Stimulated activated naive CD8-positive, alpha-beta T cell treated with anti-CD3 and anti-CD28 coated beads, Interleukin-15, Interleukin-2, amounts not matched to agents 100 U/mL and 50 U/mL, for 24 hours (primary cell): Measurements from ENCODE around the gene SLC26A11.
"Not testable (repeated sequence)": the region's sequence is repeated elsewhere in the genome, so short reads cannot be mapped to it uniquely, and the experiment has no call there.

Experiments used
- ATAC-seq: fragments of 150-1000 bp; cut with Tn5 transposase; one replicate; pipeline ENCODE4 v1.10.0; 2021
- DNase-seq: peaks from one replicate; pipeline ENCODE4 v3.0.0; 2021

The SLC26A11 gene

DNA sequence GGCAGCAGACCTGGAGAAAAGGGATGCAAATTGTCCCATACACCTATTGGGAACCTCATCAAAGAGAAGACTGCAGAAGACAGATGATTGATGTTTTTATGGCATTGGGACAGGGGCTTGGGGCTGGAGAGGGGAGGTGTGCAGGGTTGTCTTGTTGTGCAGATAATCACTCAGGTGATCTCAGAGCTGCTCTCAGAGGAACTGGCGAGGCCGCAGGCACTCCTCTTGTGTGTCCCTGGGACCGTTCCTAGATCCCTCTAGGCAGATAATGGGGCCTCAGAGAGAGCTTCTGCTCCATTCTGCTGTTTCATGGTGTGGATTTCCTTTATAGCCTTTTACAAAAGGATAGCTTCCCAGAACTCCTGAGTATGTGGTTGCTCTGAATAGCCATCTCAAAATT, 42.1 kb downstream of the SLC26A11 start:
- no peak for DNase-seq
- no peak for ATAC-seq

DNA sequence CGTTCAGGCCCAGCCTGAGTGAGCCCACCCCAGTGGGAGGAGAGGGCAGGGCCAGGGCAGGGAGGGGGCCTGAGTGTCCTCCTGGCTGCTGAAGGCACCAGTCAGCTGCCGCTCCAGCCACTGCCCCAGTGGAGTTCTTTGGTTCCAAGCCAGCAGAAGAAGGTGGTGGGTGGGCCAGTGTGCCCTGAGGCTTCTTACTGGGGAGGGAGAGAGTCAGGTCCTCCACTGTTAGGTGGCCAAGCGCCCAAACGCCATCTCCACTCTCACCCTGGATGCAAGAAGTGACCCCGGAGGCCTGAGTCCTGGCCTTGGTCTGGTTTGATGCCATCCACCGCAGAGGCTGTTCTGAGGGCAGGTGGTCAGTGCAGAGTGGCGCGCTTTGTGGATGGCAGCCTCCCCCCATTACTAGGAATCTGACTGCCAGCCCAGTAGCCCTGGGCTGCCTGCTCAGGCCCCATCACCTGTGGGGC, 42.6 kb downstream of the SLC26A11 start:
- DNase-seq: no peak
- ATAC-seq: no peak

DNA sequence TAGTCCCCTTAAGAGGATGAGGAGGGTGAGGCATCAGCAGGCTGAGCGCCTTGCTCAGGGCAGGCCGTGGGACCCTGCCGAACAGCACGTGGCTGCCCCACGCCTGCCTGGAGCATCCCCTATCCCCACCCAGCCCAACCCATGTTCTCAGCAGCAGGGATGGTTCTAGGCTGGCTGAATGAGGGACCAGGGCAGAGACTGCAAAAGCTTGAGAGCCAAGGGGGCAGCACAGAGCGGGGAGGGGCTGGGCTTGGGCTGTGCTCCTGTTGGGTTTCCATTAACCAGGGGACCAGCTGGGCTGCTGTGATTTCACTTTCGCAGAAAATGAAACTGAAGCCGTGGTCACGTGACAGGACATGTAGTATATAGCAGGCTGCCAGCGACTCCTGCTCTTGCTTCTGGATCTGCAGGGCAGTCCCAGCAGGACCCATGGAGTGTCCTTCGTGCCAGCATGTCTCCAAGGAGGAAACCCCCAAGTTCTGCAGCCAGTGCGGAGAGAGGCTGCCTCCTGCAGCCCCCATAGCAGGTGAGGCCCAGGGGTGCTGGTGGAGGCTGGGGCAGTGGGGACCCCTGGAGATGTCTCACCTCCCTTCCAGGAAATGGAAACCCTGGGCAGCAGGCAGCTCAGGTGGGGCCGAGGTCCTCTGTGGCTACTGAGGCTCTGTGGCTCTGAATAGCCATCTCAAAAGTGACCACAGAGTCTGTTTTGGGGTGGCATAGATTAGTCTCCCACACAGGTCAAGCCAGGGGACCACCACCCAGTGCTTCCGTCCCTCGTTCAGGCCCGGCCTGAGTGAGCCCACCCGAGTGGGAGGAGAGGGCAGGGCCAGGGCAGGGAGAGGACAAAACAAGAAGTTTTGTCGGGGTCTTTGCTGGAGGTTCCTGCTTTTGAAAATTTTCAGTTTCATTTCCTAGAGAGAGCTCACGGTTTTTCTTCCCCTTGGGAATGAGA, 43.3 kb downstream of the SLC26A11 start:
- DNase-seq (peak; percentile 88), ATAC-seq (peak; percentile 37)

DNA sequence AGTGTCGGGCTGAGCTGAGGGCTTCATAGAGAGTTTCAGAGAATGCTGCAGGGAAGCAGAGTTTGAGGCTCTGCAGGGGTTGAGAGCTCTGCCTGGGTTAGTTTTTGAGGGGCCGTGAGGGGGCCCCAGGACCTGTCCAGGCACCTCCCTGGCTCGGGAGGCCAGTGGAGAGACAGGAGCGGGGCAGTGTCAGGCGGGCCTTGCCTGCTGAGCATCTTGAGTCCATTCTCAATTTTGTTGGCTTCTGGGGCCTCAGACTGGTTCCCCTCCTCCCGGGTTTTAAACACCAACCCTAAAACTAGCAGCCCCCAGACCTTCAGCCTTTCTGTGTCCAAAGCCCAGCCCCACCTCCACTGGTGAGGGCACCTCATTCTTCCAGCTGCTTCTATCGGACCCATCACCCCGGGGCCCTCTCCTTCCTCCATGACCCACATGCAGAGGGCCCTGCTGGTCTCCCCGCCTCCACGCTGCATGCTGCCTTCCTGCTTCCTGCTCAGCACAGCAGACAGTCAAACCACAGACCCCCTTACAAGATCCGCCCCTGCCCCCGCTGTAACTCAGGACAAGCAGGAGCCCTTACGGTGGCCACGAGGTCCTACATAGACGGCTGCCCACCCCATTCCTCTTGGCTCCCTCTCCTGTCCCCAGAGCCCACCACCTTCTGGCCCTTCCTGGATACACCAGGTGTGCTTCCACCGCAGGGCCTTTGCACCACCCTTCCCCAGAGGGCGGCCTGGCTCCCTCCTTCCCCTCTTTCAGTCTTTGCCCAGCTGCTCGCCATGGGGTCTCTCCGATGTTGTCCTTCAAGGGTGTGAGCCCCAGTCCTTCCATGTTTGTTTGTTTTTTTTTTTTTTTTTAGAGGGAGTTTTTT, 44.2 kb downstream of the SLC26A11 start:
- DNase-seq: peak; percentile 71
- ATAC-seq: peak; percentile 8

DNA sequence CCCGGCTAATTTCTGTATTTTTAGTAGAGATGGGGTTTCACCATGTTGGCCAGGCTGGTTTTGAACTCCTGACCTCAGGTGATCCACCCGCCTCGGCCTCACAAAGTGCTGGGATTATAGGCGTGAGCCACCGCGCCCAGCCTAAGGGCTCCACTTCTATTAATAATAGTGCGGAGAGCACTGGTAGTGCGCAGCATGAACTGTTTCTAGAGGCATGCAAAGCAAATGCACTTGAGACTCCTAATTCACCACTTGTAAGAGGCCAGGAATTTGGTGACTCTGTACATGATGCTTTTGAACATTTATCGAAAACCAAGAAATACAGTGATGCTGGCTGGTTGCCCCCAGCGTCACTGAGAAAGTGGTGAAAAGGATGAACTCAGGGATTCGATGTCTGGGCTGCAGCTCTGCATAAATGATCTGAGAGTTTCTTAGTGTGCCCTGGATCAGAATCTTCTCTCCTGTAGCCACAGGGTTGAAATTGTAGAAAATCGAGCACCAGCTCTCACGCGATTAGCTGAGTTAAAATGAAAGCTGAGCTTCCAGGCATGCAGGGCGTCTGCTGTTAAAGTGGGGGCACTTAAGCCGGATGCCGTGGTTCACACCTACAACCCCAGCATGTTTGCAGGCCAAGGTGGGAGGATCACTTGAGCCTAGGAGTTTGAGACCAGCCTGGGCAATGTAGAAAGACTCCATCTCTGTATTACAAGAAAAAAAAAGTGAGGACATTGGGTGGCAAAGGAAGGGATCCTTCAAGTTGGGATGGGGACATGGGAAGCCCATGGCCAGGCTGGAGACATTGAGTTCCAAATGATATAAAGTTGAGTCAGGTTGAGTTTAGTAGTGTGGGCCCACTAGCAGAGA, 45.2 kb downstream of the SLC26A11 start:
- DNase-seq (peak; percentile 75), ATAC-seq (peak; percentile 50)

DNA sequence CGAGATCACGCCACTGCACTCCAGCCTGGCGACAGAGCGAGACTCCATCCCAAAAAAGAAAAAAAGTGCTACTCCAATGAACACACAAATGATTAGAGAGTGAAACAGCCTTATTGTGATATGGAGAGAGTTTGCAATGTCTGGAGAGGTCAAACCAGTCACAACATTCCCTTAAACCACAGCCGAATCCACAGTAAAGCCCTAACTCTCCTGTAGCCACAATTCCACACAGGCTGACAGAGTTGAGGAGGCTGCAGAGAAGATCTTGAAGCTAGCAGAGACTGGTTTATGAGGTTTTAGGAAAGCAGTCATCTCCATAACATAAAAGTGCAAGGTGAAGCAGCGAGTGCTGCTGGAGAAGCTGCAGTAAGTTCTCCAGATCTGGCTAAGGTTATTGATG, 47.2 kb downstream of the SLC26A11 start:
- no peak for ATAC-seq
- DNase-seq: no peak

DNA sequence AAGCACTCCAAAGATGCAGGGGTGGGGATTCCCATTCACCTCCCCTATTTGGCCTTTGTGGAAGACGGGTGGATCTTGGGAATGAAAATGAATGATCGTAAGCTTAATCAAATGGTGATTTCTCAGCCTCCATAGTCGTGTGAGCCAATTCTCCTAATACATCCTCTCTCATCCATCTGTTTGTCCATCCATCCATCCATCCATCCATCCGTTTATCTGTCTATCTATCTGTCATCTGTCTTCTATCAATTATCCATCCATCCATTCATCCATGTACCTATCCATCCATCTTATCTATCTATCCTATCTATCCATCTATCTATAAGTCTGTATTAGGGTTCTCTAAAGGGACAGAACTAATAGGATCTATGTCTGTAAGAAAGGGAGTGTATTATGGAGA, 48.2 kb downstream of the SLC26A11 start:
- no peak for DNase-seq
- no peak for ATAC-seq

DNA sequence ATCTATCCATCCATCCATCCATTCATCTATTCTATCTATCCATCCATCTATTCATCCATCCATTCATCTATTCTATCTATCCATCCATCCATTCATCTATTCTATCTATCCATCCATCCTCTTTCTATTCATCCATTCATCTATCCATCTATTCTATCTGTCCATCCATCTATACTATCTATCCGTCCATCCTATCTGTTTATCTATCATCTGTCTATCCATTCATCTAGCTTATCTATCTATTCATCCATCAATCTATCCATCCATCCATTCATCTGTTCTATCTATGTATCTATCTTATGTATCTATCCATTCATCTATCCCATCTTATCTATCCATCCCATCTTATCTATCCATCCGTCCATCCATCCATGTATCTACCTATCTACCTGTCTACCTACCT, 49.2 kb downstream of the SLC26A11 start:
- no peak for ATAC-seq
- no peak for DNase-seq

DNA sequence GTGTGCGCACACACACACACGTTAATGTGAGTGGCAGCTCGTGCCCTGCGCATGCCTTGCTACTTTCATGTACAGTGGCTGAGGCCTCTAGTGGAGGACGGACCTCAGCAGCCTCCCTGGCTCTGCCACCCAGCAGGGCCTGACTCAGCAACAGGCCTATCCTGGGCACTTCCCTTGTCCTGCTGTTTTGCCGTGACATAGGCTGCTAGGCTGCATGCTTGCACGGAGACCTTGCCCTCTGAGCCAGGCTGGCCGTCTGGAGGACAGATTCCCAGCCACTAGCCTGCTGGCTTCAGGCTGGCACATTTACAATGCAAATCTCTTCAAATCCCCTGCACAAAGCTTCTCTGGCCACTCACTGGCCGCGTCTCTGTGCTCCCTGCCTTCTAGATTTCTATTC, 49.9 kb downstream of the SLC26A11 start:
- ATAC-seq: no peak
- DNase-seq: no peak

DNA sequence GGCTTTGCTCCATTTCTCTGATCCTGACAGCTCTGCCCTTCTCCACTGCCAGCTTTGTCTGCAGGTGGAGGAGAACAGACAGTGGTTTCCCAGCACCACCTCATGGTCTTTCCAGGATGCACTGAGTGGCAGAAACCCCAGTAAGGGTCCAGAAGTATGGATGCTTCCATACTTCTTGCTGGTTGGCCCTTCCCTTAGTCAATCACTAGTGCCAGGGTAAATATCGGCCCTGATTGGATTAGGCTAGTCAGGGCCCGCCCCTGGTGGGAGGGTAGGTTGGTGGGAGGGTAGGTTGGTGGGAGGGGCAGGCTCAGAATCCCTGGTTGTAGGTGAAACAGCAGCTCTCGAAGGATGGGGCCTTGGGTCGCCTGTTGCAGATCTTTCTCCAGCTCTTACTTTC, 50.6 kb downstream of the SLC26A11 start:
- ATAC-seq (peak; percentile 73), DNase-seq (peak; percentile 62)

DNA sequence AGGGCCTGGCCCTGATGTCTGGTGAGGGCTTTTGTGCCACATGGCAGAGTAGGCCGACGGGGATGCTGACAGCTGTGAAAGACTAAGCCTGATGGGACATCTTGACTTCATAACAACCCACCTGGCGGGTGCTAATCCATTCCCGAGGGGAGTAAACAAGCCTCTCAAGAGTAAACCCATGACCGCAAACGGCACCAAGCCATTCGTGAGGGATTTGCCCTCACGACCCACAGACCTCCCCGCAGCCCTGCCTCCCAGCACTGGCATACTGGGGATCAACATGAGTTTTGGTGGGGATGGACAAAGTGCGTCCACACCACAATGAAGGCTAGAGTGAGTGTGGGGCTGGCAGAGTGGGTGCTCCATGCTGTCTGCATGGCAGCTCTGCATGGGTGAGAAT, 52.1 kb downstream of the SLC26A11 start:
- ATAC-seq (no peak), DNase-seq (no peak)

DNA sequence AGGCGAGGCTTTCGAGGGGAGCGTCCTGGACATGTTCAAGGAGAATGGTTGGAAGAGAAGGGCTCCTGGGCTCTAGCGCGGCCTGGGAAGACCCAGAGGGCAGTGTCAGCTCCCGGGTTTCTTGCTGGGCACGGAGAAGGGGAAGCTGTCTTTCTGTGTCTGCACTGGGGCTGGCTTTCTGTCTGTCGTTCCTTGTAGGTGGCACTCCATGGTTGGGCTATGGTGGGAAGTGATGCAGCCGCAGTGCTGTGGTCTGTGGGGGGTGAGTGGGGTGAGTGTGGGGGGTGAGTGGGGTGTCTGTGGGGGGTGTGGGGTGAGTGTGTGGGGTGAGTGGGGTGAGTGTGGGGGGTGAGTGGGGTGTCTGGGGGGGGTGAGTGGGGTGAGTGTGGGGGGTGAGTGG, 54.1 kb downstream of the SLC26A11 start:
- DNase-seq (no peak), ATAC-seq (no peak)

DNA sequence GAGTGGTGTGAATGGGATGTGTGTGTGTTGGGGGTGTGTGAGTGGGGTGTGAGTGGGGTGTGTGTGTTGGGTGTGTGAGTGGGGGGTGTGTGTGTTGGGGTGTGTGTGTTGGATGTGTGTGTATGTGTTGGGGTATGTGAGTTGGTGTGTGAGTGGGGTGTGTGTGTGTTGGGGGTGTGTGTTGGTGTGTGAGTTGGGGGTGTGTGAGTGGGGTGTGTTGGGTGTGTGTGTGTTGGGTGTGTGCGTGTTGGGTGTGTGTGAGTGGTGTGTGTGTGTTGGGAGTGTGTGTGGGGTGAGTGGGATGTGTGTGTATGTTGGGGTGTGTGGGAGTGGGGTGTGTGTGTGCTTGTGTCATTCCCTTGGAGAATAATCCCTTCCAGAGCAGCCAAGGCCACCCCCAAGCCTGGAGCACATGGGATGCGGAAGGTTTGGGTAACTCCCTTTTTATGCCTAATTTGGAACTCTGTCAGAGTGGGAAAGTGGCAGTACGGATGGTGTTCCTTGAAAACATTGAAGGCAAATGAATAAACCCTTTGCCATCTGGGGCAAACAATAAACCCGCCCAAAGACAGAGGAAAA, 54.7 kb downstream of the SLC26A11 start:
- ATAC-seq (no peak), DNase-seq (no peak)

DNA sequence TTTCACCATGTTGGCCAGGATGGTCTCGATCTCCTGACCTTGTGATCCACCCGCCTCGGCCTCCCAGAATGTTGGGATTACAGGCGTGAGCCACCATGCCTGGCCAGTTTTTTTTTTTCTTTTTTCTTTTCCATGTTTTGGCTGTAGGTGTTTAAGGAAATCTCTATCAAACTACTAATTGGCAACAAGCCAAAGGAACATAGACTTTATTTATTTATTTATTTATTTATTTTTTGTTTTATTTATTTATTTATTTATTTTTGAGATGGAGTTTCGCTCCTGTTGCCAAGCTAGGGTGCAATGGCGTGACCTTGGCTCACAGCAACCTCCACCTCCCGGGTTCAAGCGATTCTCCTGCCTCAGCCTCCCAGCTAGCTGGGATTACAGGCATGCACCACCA, 55.6 kb downstream of the SLC26A11 start:
- not testable (repeated sequence) for ATAC-seq, DNase-seq

DNA sequence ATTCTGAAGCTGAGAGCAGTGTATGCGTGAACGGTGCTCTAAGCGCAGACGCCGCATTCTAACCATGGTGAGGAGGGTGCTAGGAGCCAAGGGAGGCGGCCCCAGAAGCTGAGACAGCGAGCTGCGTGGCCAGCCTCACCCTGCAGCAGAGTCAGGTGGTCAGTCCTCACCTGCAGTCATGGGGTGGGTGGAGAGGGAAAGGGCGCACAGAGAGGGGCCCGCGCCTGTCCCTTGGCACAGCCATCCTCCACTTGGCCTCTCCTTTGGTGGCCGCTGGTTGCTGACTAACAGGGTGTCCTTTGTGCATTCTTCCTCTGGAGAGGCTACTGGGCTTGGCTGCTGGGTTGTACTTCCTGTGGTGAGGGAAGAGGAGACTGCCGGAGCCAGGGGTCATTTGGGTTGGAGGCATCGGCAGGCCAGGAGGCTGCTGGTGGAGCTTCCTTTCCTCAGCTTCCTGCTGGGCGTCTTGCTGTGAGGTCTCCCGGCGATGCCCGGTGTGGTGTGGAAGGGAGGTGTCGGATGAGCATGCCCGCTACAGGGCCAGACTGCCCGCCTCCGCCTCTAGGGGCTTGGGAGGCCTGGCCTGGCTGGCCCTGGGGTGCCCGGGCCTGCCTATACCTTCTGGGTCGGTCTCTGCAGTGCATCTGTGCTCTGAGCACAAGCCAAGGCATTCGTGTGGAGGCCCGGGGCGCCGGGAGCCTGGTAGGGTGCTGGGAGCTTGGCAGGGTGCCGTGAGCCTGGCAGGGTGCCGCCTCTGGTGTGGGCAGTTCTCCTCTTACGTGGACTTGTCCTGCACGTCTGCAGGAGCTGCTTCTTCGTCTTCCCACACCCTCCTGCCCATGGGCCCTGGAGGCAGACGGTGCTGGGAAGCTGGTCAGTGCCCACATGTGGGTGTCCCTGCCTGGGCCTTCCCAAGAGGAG, 57.8 kb downstream of the SLC26A11 start:
- ATAC-seq: no peak
- DNase-seq: no peak

DNA sequence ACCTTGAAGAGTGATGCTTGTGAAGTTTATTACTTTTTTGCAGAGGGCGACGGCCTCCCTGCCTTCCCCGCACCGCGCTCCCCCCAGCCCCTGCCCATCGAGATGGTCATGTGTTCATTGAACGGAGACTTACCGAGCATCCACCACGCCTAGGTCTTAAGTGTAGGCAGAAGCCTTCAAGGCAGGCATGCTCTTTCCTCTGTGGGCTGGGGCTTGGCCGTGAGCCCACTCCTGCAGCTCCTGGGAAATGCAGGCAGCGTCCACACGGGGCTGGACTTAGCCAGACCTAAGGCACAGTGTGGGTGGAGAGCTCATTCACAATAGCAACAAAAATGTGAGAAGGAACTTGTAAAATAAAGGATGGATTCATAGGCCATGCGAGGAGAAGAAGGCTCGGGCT, 59.7 kb downstream of the SLC26A11 start:
- ATAC-seq (no peak), DNase-seq (no peak)

DNA sequence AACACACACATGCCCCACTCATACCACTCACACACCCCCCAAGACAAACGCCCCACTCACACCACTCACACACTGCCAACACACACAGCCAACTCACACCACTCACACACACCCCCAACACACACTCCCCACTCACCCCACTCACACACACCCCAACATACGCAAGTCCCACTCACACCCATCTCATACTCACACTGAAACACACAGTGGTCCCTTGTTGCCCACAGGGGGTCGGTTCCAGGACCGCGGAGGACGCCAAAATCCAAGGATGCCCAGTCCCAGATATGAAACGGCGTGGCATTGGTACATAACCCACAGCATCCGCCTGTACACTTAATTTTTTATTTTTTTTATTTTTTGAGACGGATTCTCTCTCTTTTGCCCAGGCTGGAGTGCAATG, 61.3 kb downstream of the SLC26A11 start:
- DNase-seq: no peak
- ATAC-seq: no peak

DNA sequence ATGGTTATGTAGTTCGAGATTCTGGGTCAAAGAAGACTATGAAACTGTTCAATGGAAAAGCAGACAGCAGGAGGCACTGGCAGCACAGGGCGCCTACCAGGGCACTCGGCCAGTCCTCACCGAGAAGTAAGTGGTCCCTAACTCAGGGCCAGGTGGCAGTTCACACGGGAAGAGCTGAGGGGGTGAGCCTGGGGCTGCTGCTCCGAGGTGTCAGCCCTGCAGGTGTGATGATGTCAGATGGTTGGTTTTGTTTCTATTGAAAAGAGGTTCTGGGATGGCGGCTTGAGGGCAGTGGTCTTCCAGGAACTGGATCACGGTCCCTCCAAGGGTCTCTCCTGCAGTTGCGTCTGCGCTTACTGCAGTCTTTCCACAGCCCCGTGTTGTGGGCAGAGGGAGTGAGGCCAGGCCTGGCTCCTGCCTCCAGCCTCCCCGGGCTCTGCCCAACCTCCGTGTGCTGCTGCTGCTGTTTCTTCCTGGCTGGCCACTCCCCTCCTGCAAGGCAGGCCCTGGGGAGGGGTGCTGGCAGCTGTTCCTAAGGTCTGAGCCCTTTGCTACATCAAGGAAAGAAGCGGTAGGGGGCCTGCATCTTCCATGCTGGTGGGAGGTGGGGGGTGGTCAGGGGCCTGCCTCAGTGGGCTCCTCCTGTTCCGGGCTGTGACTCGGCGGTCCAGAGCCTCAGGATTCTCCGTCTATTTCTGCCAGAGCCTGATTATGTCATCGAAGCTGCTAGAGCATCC, 63.1 kb downstream of the SLC26A11 start:
- DNase-seq: no peak
- ATAC-seq: no peak

DNA sequence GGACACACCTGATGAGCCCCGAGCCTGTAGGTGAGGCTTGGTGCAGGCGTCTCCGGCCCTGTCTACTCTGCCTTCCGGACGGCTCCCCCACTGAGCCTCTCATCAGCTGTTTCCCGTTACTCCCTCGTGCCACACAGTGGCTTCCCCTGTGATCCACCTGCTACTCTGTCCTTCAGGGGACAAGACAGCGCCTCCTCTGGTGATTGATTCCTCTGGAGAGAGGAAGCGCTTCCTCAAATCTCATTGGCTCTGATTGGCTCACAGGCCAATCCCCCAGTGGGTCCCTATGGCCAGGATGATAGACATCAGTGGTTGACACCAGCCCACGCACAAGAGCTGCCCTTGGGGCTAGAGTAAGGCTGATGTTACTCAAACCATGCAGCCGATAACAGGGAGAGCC, 64.4 kb downstream of the SLC26A11 start:
- no peak for ATAC-seq
- DNase-seq: no peak
